ENCODE data around the gene PIK3R5.
A peak's percentile ranks its signal among the peaks of the same experiment; 100 is the strongest.

Gene PIK3R5

DNA sequence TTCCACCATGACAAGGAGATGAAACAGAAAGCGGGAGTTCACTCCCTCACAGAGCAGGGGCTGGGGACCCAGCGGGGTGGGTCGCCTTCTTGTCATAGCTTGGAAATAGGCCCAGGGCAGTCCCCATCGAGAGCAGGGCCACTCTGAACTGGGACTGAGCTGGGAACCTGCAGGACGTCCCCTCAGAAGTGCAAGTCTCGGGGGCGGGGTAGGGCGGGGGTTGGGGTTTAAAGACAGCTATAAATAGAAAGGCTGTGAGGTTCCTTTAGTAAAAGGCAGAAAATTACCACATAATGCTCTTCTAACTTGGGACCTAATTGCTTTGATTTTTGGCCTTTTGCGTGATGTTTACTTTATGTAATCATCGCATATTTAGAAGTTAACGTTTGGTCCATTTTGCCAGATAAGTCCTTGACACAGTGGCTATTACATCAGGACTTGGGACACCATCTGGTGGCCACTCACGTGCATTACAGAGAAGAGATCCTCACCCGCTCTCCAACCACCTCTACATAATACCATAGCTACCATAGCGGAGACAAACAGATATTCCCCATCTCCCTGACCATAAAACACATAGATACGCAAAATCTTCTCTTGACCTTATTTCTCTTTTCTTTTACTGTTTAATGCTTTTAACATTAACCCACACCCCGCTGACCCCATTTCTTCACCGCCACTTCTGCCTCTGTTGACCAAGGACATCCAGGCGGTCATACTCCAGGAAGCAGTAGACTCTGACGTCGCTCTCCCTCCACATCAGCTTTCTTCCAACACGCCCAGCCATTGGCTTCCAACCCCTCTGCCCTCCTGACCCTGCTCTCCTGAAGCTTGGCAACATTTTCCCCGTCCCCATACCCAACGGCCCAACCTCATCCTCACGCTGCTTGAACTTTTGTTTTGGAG lies 70.6 kb downstream of the PIK3R5 start:
- DNase-seq (ENCODE audit: low read depth) = no peak

DNA sequence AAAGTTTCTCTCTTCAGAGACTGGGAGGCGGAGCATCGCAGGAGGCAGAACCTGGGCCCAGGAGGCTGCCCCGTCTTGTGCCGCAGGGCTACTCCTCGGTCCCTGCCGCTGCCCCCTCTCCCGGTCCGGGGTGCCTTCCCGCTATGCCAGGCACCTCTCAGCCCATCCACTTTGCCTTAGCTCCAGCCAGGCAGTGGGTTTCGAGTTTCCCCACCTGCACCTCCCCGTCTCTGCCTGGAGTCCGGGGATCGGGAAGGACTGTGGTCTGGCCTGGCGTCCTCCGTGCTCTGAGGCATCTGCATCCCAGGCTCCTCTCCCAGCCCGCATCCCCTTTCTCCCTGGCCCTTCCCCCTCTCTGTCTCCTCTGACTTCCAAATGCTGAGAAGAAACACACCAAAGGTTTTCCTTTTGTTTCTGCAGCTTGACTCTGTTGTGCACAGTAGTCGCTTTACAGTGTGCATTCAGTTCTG lies 71.3 kb downstream of the PIK3R5 start:
- DNase-seq (ENCODE audit: low read depth) = no peak

- no peak for DNase-seq (ENCODE audit: low read depth)
Observed at GRCh38 chr17:8893621-8894201, 71.8 kb downstream of the PIK3R5 start.

GRCh38 chr17:8893059-8893458 lies 72.4 kb downstream of the PIK3R5 start:
- DNase-seq (ENCODE audit: low read depth) = no peak

GRCh38 chr17:8892338-8892690 lies 73.2 kb downstream of the PIK3R5 start:
- no peak for DNase-seq (ENCODE audit: low read depth)

- no peak for DNase-seq (ENCODE audit: low read depth)
Observed at GRCh38 chr17:8890671-8891070, 74.8 kb downstream of the PIK3R5 start.

DNA sequence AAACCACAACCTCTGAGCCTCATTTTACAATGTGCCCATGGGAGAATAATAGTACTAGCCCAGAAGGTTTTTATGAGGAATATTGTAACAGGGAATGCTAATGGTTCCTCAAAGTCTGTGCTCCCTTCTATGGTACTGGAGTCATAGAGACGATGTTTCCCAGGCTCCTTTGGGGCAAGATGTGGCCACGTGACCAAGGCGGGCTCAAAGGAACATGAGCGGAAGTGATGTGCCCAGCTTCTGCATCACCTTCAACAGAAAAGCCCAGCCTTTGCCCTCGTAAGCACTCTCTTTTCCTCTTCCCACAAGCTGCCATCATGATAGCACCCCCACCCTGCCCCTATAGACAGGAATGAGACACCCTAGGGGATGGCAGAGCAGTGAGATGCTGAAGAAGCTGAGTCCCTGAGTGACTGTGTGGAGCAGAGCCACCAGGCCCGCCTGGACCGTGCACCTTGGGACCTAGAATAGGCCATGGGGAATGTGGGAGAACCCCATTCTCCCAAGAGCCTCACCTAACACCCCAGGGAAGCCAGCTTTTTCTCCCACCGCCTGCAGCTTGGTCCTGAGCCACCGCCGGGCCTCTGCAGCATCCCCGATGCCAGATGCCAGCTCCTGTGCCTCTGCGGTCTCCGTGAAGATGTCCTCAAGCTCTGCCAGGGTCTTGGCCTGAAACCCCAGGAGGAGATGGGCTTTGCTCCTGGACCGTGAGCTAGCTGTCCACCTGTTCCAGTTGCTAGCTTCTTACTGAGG lies 75.9 kb downstream of the PIK3R5 start:
- no peak for DNase-seq (ENCODE audit: low read depth)

DNA sequence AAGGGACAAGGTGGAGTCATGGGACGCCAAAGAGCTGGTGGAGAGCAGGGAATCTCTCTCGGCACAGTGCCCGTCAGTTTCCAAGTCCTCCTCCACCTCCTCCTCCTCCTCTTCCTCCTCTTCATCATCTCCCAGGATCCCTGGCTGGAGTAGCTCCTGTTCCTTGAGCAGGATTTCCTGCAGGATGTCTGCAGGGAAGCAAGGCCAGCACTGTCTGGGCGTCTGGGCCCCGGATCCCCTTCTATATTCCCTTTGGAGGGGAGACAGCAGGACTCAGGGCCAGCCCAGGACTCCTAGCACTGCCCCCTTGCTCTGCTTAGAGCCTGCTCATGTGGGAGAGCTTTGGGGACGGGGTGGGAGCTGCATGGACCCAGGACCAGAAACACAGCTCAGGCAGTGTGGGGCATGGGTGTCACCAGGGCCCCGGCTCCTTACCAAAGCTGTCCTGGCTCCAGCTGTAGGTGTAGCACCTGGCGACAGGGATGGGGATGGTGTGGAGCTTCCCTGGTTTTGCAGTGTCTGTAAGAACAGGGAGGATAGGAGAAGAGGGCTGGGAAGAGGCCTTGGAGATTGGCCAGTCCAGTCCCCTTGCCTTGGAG lies 76.7 kb downstream of the PIK3R5 start:
- no peak for DNase-seq (ENCODE audit: low read depth)

- DNase-seq (ENCODE audit: low read depth) = no peak
Observed at GRCh38 chr17:8887834-8888703, 77.4 kb downstream of the PIK3R5 start.

DNA sequence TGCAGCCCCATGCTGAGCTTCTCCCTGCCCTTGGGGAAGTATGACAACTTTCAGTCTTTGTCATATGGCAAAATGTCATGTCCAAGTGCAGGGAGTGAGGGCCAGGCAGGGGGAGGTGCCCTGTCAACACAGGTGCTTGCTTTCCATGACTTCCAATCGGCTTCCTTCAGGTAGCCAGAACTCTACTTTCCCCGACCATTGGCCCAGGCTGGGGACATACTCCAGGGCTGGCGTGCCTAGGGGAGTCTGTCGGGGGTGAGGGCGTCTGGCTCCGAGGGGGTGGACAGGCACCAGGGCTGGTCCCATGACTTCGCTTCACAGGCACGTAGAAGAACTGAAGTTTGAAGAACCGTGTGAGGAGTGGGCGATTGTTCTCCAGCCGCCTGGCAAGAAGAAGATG lies 78.2 kb downstream of the PIK3R5 start:
- DNase-seq (ENCODE audit: low read depth) = no peak

- DNase-seq (ENCODE audit: low read depth) = no peak
Observed at GRCh38 chr17:8885967-8886684, 79.4 kb downstream of the PIK3R5 start.

- DNase-seq (ENCODE audit: low read depth) = peak; percentile 49
Observed at GRCh38 chr17:8885163-8885966, 80.1 kb downstream of the PIK3R5 start.

DNA sequence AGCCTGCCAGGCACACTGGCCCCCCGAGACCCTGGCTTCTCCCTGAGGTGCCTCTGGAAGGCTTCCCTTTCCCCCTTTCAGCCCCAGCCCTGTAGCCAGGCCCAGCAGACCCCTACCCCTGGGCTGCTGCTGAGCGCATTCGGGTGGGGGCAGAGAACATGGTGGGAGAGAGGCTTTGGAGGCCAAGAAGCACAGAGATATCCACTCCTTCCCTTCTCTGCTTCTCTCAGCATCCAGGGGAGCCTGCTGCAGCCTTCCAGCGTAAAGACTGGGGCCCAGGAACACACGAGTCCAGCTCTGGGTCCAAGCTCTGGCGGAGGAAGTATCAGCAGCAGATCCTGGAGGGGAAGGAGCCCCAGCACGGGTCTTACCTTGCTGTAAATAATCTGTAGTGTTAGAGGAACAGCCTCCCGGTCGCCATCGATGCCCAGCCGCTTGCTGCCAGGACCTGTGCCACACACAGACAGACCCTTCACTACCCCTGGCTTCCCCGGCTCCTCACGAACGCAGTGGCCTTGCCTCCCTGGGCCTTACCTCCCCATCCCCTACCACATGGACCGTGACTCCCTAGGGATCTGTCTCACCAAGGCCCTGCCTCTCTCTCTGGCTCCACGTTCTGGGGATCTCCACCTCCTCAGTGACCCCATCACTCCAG lies 81.0 kb downstream of the PIK3R5 start:
- no peak for DNase-seq (ENCODE audit: low read depth)

GRCh38 chr17:8883353-8883752 lies 82.2 kb downstream of the PIK3R5 start:
- no peak for DNase-seq (ENCODE audit: low read depth)

- no peak for DNase-seq (ENCODE audit: low read depth)
Observed at GRCh38 chr17:8881606-8882005, 83.9 kb downstream of the PIK3R5 start.

- DNase-seq (ENCODE audit: low read depth) = no peak
Observed at GRCh38 chr17:8880466-8880865, 85.0 kb downstream of the PIK3R5 start.

DNA sequence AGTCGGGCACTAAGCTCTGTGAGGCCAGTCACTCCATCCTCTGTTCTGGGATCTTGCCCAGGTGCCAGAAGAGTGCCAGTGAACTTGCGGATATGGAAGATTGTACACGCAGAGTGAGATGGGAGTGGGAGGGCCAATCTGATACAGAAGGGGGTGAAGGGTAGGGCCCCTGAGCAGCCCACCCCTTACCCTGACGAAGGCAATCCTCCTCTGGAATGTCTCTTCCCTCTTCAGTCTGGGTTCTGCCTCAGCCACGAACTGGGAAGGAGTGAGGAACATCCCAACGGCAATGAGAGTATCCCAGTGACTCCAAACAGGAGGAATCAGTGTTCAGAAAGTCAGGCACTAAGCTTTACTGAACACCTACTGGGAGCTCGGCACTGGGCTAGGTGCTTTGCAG lies 86.1 kb downstream of the PIK3R5 start:
- no peak for DNase-seq (ENCODE audit: low read depth)

DNA sequence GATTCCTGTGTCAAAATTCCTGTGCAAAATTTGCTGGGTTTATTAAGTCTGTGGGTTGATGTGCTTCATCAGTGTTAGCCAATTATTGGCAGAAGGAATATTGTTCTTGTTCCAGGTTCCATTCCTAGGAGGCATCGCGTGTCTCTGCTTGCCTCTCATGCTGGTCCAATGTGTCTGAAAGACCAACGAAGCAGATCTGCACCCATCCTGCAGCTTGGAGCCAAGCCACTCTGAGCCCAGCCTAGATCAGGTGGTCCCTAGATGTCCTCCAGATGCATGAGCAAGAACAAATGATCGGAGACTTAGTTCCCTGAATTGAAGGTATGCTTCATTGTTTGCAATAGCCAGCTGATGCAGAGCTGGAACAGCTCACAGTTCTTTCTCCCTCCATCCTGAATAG lies 87.5 kb downstream of the PIK3R5 start:
- no peak for DNase-seq (ENCODE audit: low read depth)

GRCh38 chr17:8875957-8876356 lies 89.5 kb downstream of the PIK3R5 start:
- DNase-seq (ENCODE audit: low read depth) = no peak

Measured in activated T-helper 9 cell treated with anti-CD3 and anti-CD28 coated beads, Interleukin-2, amount 50 U/mL, for 16 hours (primary cell).